GM23338 (cell line): Measurements from ENCODE around the gene TMEM131L.

ENCODE experiments used
- CREB1 ChIP-seq: fragments of 250-450 bp; sonication (Bioruptor Pico); IDR thresholded peaks from 2 replicates; pipeline ENCODE4 v1.5.0; 2020; ENCODE audit warnings: low read depth, mild to moderate bottlenecking, moderate library complexity
- EZH2 ChIP-seq: fragments of 200-600 bp; sonication (generic); IDR thresholded peaks from one replicate; pipeline ENCODE4 v1.8.0; 2017; ENCODE audit warnings: antibody characterized with exemption, mild to moderate bottlenecking, low read depth; ENCODE audit not compliant: unreplicated experiment
- EZH2phosphoT487 ChIP-seq: fragments of 200-600 bp; sonication (generic); IDR thresholded peaks from one replicate; pipeline ENCODE4 v1.8.1; 2018; ENCODE audit warnings: antibody characterized with exemption; ENCODE audit not compliant: unreplicated experiment
- JUNB ChIP-seq: IDR thresholded peaks from one replicate; pipeline ENCODE4 v1.6.1; 2016; ENCODE audit warnings: antibody characterized with exemption; ENCODE audit not compliant: unreplicated experiment
- NANOG ChIP-seq: IDR thresholded peaks from 2 replicates; pipeline ENCODE4 v1.6.1; 2016; ENCODE audit warnings: antibody characterized with exemption, borderline replicate concordance
- POLR2AphosphoS5 ChIP-seq: IDR thresholded peaks from 2 replicates; pipeline ENCODE4 v1.6.1; 2016; ENCODE audit warnings: antibody characterized with exemption, low read depth
- STAT1 ChIP-seq: IDR thresholded peaks from one replicate; pipeline ENCODE4 v1.6.1; 2016; ENCODE audit warnings: antibody characterized with exemption; ENCODE audit not compliant: unreplicated experiment
- ZNF114 ChIP-seq: fragments of 250-450 bp; sonication (Bioruptor Pico); IDR thresholded peaks from 2 replicates; pipeline ENCODE4 v1.5.0; 2020; ENCODE audit warnings: mild to moderate bottlenecking, moderate library complexity
- ZNF331 ChIP-seq: fragments of 250-450 bp; sonication (Bioruptor Pico); IDR thresholded peaks from 2 replicates; pipeline ENCODE4 v1.5.0; 2020; ENCODE audit warnings: low read depth, mild to moderate bottlenecking, moderate library complexity
- TF ChIP-seq, protein P1 (sequence below): IDR thresholded peaks from one replicate; pipeline ENCODE4 v1.6.1; 2018; ENCODE audit warnings: antibody characterized with exemption; ENCODE audit not compliant: unreplicated experiment
- TF ChIP-seq, protein P2 (sequence below), 2 experiments: fragments of 200-600 bp in 1 of 2; sonication (generic) in 1 of 2; conservative IDR thresholded peaks; 2 replicates each; pipeline versions ENCODE4 v1.5.1 to v1.6.1; 2016 to 2017; ENCODE audit warnings: antibody characterized with exemption in 2 of 2, low read depth in 2 of 2, mild to moderate bottlenecking in 2 of 2, moderate library complexity in 1 of 2
- TF ChIP-seq, protein P3 (sequence below): IDR thresholded peaks from 2 replicates; pipeline ENCODE4 v1.6.1; 2016; ENCODE audit warnings: antibody characterized with exemption

DNA sequence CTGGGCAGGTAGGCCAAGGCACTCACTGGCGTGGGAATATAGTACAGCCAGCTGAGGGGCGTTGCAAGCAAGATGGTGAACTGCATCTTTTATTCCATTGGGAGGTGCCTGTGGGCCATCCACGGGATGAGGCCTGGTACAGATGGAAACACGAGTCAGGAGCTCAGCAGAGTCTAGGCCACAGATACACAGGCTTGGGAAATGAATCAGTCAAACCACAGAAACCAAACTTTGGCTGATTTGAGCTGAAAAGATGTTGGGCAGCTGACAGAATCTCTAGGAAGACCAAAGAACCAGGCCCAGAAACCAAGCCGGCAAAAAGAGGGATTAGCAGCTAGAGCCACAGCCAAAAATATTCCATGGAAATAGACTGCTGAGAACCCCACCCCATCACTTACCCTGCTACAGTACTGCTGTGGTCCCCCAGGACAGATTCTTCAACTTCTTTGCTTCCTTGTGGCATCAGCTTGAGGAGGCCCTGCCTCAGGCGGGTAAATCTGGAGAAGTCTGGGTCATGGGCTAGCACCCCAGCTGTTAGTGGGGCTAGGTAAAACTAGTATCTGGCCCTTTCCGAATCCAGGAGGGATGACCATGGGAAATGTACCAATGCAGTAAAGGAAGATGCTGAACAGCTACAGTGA is 75.4 kb downstream of the TMEM131L start:
- TF ChIP-seq EZH2phosphoT487 (no peak), ZNF331 (CRISPR knock-in tag) (no peak), JUNB (no peak), EZH2 (no peak), POLR2AphosphoS5 (no peak), CREB1 (CRISPR knock-in tag) (no peak), ZNF114 (CRISPR knock-in tag) (no peak), STAT1 (no peak), NANOG (no peak)
- TF ChIP-seq, protein P1, sequence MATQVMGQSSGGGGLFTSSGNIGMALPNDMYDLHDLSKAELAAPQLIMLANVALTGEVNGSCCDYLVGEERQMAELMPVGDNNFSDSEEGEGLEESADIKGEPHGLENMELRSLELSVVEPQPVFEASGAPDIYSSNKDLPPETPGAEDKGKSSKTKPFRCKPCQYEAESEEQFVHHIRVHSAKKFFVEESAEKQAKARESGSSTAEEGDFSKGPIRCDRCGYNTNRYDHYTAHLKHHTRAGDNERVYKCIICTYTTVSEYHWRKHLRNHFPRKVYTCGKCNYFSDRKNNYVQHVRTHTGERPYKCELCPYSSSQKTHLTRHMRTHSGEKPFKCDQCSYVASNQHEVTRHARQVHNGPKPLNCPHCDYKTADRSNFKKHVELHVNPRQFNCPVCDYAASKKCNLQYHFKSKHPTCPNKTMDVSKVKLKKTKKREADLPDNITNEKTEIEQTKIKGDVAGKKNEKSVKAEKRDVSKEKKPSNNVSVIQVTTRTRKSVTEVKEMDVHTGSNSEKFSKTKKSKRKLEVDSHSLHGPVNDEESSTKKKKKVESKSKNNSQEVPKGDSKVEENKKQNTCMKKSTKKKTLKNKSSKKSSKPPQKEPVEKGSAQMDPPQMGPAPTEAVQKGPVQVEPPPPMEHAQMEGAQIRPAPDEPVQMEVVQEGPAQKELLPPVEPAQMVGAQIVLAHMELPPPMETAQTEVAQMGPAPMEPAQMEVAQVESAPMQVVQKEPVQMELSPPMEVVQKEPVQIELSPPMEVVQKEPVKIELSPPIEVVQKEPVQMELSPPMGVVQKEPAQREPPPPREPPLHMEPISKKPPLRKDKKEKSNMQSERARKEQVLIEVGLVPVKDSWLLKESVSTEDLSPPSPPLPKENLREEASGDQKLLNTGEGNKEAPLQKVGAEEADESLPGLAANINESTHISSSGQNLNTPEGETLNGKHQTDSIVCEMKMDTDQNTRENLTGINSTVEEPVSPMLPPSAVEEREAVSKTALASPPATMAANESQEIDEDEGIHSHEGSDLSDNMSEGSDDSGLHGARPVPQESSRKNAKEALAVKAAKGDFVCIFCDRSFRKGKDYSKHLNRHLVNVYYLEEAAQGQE = no peak
- TF ChIP-seq, protein P2, sequence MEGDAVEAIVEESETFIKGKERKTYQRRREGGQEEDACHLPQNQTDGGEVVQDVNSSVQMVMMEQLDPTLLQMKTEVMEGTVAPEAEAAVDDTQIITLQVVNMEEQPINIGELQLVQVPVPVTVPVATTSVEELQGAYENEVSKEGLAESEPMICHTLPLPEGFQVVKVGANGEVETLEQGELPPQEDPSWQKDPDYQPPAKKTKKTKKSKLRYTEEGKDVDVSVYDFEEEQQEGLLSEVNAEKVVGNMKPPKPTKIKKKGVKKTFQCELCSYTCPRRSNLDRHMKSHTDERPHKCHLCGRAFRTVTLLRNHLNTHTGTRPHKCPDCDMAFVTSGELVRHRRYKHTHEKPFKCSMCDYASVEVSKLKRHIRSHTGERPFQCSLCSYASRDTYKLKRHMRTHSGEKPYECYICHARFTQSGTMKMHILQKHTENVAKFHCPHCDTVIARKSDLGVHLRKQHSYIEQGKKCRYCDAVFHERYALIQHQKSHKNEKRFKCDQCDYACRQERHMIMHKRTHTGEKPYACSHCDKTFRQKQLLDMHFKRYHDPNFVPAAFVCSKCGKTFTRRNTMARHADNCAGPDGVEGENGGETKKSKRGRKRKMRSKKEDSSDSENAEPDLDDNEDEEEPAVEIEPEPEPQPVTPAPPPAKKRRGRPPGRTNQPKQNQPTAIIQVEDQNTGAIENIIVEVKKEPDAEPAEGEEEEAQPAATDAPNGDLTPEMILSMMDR (conservative IDR thresholded peaks at IDR 0.05; ENCODE audit: low read depth in 2 of 2) = no peak
- TF ChIP-seq, protein P3, sequence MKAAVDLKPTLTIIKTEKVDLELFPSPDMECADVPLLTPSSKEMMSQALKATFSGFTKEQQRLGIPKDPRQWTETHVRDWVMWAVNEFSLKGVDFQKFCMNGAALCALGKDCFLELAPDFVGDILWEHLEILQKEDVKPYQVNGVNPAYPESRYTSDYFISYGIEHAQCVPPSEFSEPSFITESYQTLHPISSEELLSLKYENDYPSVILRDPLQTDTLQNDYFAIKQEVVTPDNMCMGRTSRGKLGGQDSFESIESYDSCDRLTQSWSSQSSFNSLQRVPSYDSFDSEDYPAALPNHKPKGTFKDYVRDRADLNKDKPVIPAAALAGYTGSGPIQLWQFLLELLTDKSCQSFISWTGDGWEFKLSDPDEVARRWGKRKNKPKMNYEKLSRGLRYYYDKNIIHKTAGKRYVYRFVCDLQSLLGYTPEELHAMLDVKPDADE = no peak
